Skeletal muscle tissue (tissue), 4 donors: ENCODE results near the gene FCHSD1. TPM values are rescaled to one million over a fixed set of nuclear protein-coding genes. Genes with fewer than 3 reads are reported as not detected.
A peak's percentile ranks its signal among the peaks of the same experiment; 100 is the strongest.

Experiments used
- H3K27ac ChIP-seq: one replicate; pipeline ENCODE4 v1.7.0; 2013; ENCODE audit warnings: mild to moderate bottlenecking, low read depth, low read length, inconsistent platforms
- H3K27me3 ChIP-seq, 3 donors: one replicate each; pipeline ENCODE4 v1.7.0; 2013; ENCODE audit warnings: low read length in 3 of 3; ENCODE audit not compliant: control insufficient read depth in 3 of 3, insufficient read depth in 3 of 3
- H3K36me3 ChIP-seq, 3 donors: one replicate each; pipeline ENCODE4 v1.7.0; 2013; ENCODE audit warnings: low read length in 3 of 3; ENCODE audit not compliant: control insufficient read depth in 3 of 3, insufficient read depth in 3 of 3
- H3K4me1 ChIP-seq, 3 donors: one replicate each; pipeline ENCODE4 v1.7.0; 2013; ENCODE audit warnings: low read length in 3 of 3, mild to moderate bottlenecking in 3 of 3; ENCODE audit not compliant: control insufficient read depth in 3 of 3, insufficient read depth in 3 of 3
- H3K4me3 ChIP-seq, 3 donors: one replicate each; pipeline ENCODE4 v1.7.0; 2013; ENCODE audit warnings: low read length in 3 of 3
- H3K9ac ChIP-seq, 3 donors: one replicate each; pipeline ENCODE4 v1.7.0; 2013; ENCODE audit warnings: low read length in 3 of 3, mild to moderate bottlenecking in 3 of 3, moderate library complexity in 2 of 3, low read depth in 1 of 3
- H3K9me3 ChIP-seq, 3 donors: one replicate each; pipeline ENCODE4 v1.7.0; 2013; ENCODE audit warnings: low read length in 3 of 3; ENCODE audit not compliant: control insufficient read depth in 3 of 3
- total RNA-seq: library from RNA; depleted of rRNA; stranded (reverse); fragments of >200 nt; gene quantifications from one replicate; pipeline ENCODE4 v1.2.3, GENCODE V29; 2014
- donor health status: Osteomylitis.

The FCHSD1 gene
- total RNA-seq, 1 donor from 2014 or later = 5.2 TPM

DNA sequence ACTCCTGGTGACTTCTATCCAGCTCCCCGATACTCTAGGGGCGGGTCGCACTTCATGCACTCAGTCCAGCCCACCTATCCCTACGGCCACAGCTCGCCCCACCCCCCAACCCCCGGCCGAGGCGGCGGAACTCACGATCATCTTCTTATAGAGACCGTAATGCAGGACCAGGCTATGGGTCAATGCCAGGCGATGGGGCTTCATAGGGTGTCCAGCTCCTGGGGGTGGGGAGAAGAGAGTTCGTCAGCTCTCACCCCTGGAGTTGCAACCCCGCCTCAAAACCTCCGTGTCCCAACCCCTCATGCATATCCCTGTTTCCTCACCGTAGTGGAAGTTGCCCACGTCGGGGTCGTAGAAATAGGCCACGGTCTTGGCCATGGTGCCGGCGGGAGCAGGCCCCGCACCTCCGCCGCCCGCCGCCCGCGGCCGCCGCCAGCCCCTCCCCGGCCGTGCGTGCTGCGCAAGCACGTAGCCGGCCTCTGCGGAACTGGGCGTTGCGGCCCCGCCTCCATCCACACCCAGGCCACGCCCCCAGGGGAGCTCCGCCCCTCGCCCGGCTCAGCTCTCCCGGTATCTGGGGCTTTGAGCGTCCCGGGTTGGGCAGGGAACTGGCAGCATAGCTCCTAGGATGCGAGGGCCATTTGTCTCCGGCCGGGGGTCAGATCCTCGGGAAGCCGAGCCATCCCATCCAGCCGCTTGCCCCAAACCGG, 14.7 kb downstream of the FCHSD1 start, which contains the start of the genes HDAC3 and RELL2:
TSS of gene HDAC3 (minus strand) at position 437 of the 710 bp plus-strand sequence. CDS start at position 378, 59 bp downstream.
TSS of gene RELL2 (plus strand) at position 585 of the 710 bp plus-strand sequence. CDS start 1,229 bp downstream, outside the sequence.
- H3K9ac ChIP-seq = peak within 1 kb of the TSS; percentile 92 to 95 (median 92)

DNA sequence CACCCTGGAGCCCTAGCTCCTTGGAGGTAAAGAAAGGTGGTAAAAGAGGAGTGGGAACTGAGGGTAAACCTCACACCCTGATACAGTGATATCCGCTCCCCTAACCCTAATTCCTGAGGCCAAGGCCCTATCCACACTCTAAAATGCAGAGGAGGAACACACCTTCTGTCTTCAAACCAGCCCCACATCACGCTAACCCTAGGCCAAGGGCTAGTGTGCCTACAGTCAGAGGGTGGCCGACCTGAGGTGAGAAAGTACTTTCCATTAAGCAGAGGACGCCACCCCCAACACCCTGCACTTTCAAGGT, 15.2 kb downstream of the FCHSD1 start:
- no peaks in the 10 kb centered on the region for H3K9me3 ChIP-seq
- H3K4me3 ChIP-seq = peak overlapping the region; percentile 91 to 98 (median 95)
- peak overlapping the region; percentile 92 to 95 (median 92) for H3K9ac ChIP-seq
- H3K27me3 ChIP-seq = peaks cover 0 to 16% (median 12%) of the 10 kb centered on the region in 3 donors
- H3K36me3 ChIP-seq = peaks cover 4 to 15% (median 9%) of the 10 kb centered on the region in 3 donors
- peaks cover 25 to 35% (median 25%) of the 10 kb centered on the region in 3 donors for H3K4me1 ChIP-seq
- H3K27ac ChIP-seq = peak overlapping the region; percentile 76

More for the DNA sequence above, 14.7 kb downstream of the FCHSD1 start, which contains the start of the genes HDAC3 and RELL2:
- peak within 1 kb of the TSS; percentile 91 to 98 (median 95) for H3K4me3 ChIP-seq
- peaks cover 4 to 12% (median 9%) of the 10 kb centered on the region in 3 donors for H3K36me3 ChIP-seq
- H3K4me1 ChIP-seq = peaks cover 25 to 35% (median 25%) of the 10 kb centered on the region in 3 donors
- no peaks in the 10 kb centered on the region for H3K9me3 ChIP-seq
- peak within 1 kb of the TSS; percentile 76 for H3K27ac ChIP-seq
- peaks cover 0 to 16% (median 12%) of the 10 kb centered on the region in 3 donors for H3K27me3 ChIP-seq

GRCh38 chr5:141635646-141636045, 15.6 kb downstream of the FCHSD1 start:
- Histone ChIP-seq H3K4me1 (peaks cover 25 to 35% (median 25%) of the 10 kb centered on the region in 3 donors), H3K36me3 (peaks cover 4 to 18% (median 9%) of the 10 kb centered on the region in 3 donors), H3K27me3 (peaks cover 0 to 16% (median 12%) of the 10 kb centered on the region in 3 donors), H3K9me3 (no peaks in the 10 kb centered on the region), H3K4me3 (peak overlapping the region; percentile 91 to 98 (median 95)), H3K27ac (peak overlapping the region; percentile 76), H3K9ac (peak overlapping the region; percentile 92 to 95 (median 92))

DNA sequence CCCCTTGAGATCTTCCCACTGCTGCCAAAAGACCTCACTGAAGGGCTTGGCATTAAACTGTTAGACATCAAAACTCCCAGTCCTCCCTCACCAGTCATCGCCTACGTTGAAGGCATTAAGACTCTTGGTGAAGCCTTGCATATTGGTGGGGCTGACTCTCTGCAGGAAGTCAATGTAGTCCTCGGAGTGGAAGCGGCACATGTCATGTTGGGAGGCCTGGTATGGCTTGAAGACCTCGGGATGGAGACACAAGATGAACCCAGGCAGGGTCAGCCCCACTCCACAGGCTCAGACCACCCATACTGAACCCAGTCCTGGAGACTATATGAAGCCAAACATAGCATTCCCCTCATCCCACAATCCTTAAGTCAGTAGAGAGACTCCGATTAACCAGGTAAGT, 16.5 kb downstream of the FCHSD1 start:
- Histone ChIP-seq H3K36me3 (peaks cover 9 to 24% (median 10%) of the 10 kb centered on the region in 3 donors), H3K27me3 (peaks cover 0 to 16% (median 12%) of the 10 kb centered on the region in 3 donors), H3K27ac (no peak overlapping the region), H3K9ac (no peak overlapping the region), H3K4me3 (no peak overlapping the region), H3K9me3 (no peaks in the 10 kb centered on the region), H3K4me1 (peaks cover 25 to 35% (median 25%) of the 10 kb centered on the region in 3 donors)

GRCh38 chr5:141633871-141634561, 17.2 kb downstream of the FCHSD1 start:
- Histone ChIP-seq H3K27me3 (peaks cover 0 to 14% (median 12%) of the 10 kb centered on the region in 3 donors), H3K4me3 (no peak overlapping the region), H3K9ac (no peak overlapping the region), H3K36me3 (peaks cover 10 to 31% (median 17%) of the 10 kb centered on the region in 3 donors), H3K9me3 (no peaks in the 10 kb centered on the region), H3K27ac (no peak overlapping the region), H3K4me1 (peaks cover 25 to 35% (median 25%) of the 10 kb centered on the region in 3 donors)

DNA sequence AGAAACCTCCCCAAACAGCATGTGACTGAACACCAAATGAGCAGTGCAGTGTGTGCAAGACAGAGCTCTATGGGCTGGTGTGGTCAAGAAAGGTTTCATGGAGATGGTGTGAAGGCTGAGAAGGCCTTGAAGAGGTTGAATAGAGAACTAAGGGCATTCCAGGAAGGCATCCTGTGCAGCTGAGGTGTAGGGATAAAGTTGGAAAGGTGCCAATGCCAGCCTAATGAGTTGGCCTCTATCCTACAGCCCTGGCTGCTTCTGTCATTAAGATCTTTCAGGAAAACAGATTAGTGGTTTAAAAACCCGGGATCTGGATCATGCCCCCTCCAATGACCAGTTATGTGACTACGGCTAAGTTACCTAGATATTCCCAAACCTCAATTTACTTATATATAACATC, 18.6 kb downstream of the FCHSD1 start:
- no peak overlapping the region for H3K4me3 ChIP-seq
- peaks cover 22 to 44% (median 31%) of the 10 kb centered on the region in 3 donors for H3K36me3 ChIP-seq
- H3K27ac ChIP-seq = no peak overlapping the region

GRCh38 chr5:141630570-141631140, 20.6 kb downstream of the FCHSD1 start:
- H3K36me3 ChIP-seq = peaks cover 31 to 57% (median 43%) of the 10 kb centered on the region in 3 donors
- no peak overlapping the region for H3K9ac ChIP-seq
- H3K27ac ChIP-seq = no peak overlapping the region
- peaks cover 7 to 12% (median 10%) of the 10 kb centered on the region in 3 donors for H3K4me1 ChIP-seq
- H3K4me3 ChIP-seq = no peak overlapping the region
- no peaks in the 10 kb centered on the region for H3K9me3 ChIP-seq
- no peaks in the 10 kb centered on the region for H3K27me3 ChIP-seq

More for the DNA sequence above, 18.6 kb downstream of the FCHSD1 start:
- peaks cover 0 to 3% (median under 1%) of the 10 kb centered on the region in 3 donors for H3K27me3 ChIP-seq
- no peaks in the 10 kb centered on the region for H3K9me3 ChIP-seq
- peaks cover 20 to 27% (median 21%) of the 10 kb centered on the region in 3 donors for H3K4me1 ChIP-seq
- H3K9ac ChIP-seq = no peak overlapping the region

- Histone ChIP-seq H3K4me3 (no peak overlapping the region), H3K27me3 (no peaks in the 10 kb centered on the region), H3K4me1 (peaks cover 0 to 3% (median 0%) of the 10 kb centered on the region in 3 donors), H3K36me3 (peaks cover 41 to 67% (median 61%) of the 10 kb centered on the region in 3 donors), H3K9me3 (no peaks in the 10 kb centered on the region), H3K9ac (no peak overlapping the region), H3K27ac (no peak overlapping the region)
Measured at GRCh38 chr5:141628175-141628788, 22.9 kb downstream of the FCHSD1 start.

DNA sequence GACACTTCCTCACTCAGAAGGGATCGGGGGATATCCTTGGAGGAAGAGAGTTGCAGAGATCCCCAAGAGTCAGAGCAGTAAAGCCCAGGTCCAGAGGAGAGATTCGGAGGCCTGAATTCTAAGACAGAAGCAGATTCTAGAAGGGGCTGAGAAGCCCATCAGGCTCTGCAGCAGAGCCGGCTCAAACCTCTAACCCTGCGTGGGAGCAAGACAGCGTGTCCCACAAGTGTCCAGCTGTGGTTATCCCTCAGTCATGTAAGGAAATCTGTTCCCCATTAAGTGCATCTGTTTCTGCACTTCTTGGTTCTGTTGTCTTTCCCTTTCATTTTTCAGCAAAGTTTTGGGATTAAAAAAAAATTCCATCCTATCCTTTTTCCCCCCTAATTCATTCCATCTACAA, 27.6 kb downstream of the FCHSD1 start:
- Histone ChIP-seq H3K4me1 (peaks cover 0 to 5% (median 3%) of the 10 kb centered on the region in 3 donors), H3K9ac (no peak overlapping the region), H3K4me3 (no peak overlapping the region), H3K27ac (no peak overlapping the region), H3K27me3 (no peaks in the 10 kb centered on the region), H3K36me3 (peaks cover 51 to 65% (median 64%) of the 10 kb centered on the region in 3 donors), H3K9me3 (no peaks in the 10 kb centered on the region)
